Measurements from ENCODE around the gene PTPRN2. TPM values are rescaled to one million over a fixed set of nuclear protein-coding genes. Genes with fewer than 3 reads are reported as not detected.

PTPRN2 gene
- polyA plus RNA-seq, 1 of the 3 experiments (the other 2 are of a cell fraction): 4.0 TPM

DNA sequence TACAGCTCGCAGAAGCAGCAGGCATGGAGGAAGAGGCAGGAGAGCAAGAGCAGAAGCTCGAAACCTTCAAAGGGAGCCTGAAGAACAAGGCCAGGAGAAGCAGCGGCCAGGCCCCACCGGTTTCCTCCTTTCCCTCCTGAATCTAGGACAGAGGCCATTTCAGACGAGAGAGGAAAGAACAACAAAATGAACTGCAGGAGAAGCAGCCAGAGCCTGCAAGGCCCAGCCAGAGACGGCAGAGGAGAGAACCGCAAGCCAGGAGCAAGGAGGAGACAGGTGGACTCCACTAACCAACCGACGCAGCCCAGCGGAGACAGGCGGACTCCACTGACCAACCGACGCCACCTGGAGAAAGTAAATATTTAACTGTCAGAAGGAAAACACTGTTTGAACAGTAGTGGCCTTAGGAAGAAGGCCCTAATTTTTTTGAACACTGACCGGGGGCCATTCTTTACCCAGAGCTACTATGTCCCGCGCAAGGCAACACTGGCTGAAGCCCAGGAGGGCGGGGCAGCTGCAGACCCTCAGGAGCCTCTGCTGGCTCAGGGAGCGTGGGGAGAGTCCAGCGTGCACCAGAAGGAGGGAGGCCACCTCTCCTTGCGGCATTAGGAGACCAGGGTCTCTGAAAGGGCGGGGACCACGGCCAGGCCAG, 559.2 kb downstream of the PTPRN2 start:
- 61% methylated on average over 22 of the region's 22 CpGs for WGBS (ENCODE audit: low lambda C conversion rate)
- Histone ChIP-seq H3K4me1 (ENCODE audit: control insufficient read depth in 1 of 2, insufficient read depth in 2 of 2, low read depth in 1 of 2, low read length in 1 of 2) (peaks cover 0 to 37% of the 10 kb centered on the region in 2 experiments; a peak in 2 of 4 replicates), H4K20me1 (ENCODE audit: insufficient read depth) (no peaks in the 10 kb centered on the region), H3K79me2 (ENCODE audit: insufficient read depth) (no peaks in the 10 kb centered on the region), H3K9ac (no peak overlapping the region), H3K27me3 (ENCODE audit: insufficient read depth) (no peaks in the 10 kb centered on the region), H3K4me2 (no peak overlapping the region), H3F3A (replicated peaks; ENCODE audit: insufficient read depth) (no peaks in the 10 kb centered on the region), H3K27ac (ENCODE audit: low read depth in 2 of 2, low read length in 1 of 2) (no peak overlapping the region), H3K9me2 (no peaks in the 10 kb centered on the region), H3K36me3 (replicated peaks in 1 of 2; ENCODE audit: control insufficient read depth in 1 of 2, insufficient read depth in 2 of 2, low read length in 1 of 2) (no peaks in the 10 kb centered on the region), H2AFZ (ENCODE audit: low read depth) (no peak overlapping the region), H3K4me3 (ENCODE audit: low read depth in 2 of 2, low read length in 1 of 2) (no peak overlapping the region), H3K9me3 (peaks cover 11% of the 10 kb centered on the region; the same call in 1 of the 2 replicates)
- ChIA-PET POLR2A (no interaction called here), CTCF (no interaction called here)
- no peak for DNase-seq
- TF ChIP-seq SIN3A (IDR thresholded peaks at IDR 0.05; ENCODE audit: borderline replicate concordance, low read depth, low read length): no peak
- no peak for TF ChIP-seq GATA2 (CRISPR knock-in tag; IDR thresholded peaks at IDR 0.05)
- TF ChIP-seq, protein P1, sequence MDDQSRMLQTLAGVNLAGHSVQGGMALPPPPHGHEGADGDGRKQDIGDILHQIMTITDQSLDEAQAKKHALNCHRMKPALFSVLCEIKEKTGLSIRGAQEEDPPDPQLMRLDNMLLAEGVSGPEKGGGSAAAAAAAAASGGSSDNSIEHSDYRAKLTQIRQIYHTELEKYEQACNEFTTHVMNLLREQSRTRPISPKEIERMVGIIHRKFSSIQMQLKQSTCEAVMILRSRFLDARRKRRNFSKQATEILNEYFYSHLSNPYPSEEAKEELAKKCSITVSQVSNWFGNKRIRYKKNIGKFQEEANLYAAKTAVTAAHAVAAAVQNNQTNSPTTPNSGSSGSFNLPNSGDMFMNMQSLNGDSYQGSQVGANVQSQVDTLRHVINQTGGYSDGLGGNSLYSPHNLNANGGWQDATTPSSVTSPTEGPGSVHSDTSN (IDR thresholded peaks at IDR 0.05): no peak
- TF ChIP-seq, protein P2, sequence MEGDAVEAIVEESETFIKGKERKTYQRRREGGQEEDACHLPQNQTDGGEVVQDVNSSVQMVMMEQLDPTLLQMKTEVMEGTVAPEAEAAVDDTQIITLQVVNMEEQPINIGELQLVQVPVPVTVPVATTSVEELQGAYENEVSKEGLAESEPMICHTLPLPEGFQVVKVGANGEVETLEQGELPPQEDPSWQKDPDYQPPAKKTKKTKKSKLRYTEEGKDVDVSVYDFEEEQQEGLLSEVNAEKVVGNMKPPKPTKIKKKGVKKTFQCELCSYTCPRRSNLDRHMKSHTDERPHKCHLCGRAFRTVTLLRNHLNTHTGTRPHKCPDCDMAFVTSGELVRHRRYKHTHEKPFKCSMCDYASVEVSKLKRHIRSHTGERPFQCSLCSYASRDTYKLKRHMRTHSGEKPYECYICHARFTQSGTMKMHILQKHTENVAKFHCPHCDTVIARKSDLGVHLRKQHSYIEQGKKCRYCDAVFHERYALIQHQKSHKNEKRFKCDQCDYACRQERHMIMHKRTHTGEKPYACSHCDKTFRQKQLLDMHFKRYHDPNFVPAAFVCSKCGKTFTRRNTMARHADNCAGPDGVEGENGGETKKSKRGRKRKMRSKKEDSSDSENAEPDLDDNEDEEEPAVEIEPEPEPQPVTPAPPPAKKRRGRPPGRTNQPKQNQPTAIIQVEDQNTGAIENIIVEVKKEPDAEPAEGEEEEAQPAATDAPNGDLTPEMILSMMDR (IDR thresholded peaks at IDR 0.05): no peak
- no peak for TF ChIP-seq TAF1 (IDR thresholded peaks at IDR 0.05; ENCODE audit: borderline replicate concordance, low read depth, low read length)
- no peak for TF ChIP-seq EZH2phosphoT487 (IDR thresholded peaks at IDR 0.05; ENCODE audit: borderline replicate concordance, low read depth)
- TF ChIP-seq, protein P3, sequence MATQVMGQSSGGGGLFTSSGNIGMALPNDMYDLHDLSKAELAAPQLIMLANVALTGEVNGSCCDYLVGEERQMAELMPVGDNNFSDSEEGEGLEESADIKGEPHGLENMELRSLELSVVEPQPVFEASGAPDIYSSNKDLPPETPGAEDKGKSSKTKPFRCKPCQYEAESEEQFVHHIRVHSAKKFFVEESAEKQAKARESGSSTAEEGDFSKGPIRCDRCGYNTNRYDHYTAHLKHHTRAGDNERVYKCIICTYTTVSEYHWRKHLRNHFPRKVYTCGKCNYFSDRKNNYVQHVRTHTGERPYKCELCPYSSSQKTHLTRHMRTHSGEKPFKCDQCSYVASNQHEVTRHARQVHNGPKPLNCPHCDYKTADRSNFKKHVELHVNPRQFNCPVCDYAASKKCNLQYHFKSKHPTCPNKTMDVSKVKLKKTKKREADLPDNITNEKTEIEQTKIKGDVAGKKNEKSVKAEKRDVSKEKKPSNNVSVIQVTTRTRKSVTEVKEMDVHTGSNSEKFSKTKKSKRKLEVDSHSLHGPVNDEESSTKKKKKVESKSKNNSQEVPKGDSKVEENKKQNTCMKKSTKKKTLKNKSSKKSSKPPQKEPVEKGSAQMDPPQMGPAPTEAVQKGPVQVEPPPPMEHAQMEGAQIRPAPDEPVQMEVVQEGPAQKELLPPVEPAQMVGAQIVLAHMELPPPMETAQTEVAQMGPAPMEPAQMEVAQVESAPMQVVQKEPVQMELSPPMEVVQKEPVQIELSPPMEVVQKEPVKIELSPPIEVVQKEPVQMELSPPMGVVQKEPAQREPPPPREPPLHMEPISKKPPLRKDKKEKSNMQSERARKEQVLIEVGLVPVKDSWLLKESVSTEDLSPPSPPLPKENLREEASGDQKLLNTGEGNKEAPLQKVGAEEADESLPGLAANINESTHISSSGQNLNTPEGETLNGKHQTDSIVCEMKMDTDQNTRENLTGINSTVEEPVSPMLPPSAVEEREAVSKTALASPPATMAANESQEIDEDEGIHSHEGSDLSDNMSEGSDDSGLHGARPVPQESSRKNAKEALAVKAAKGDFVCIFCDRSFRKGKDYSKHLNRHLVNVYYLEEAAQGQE (IDR thresholded peaks at IDR 0.05; ENCODE audit: low read depth, low read length): no peak
- TF ChIP-seq, protein P4, sequence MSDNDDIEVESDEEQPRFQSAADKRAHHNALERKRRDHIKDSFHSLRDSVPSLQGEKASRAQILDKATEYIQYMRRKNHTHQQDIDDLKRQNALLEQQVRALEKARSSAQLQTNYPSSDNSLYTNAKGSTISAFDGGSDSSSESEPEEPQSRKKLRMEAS (IDR thresholded peaks at IDR 0.05; ENCODE audit: low read depth): no peak
- TF ChIP-seq, protein P5, sequence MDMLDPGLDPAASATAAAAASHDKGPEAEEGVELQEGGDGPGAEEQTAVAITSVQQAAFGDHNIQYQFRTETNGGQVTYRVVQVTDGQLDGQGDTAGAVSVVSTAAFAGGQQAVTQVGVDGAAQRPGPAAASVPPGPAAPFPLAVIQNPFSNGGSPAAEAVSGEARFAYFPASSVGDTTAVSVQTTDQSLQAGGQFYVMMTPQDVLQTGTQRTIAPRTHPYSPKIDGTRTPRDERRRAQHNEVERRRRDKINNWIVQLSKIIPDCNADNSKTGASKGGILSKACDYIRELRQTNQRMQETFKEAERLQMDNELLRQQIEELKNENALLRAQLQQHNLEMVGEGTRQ (IDR thresholded peaks at IDR 0.05; ENCODE audit: borderline replicate concordance, low read depth, low read length): no peak
- TF ChIP-seq RAD21 (IDR thresholded peaks at IDR 0.05; ENCODE audit: low read length): no peak
- no peak for TF ChIP-seq TCF12 (IDR thresholded peaks at IDR 0.05)
- no peak for TF ChIP-seq JUND (IDR thresholded peaks at IDR 0.05)
- TF ChIP-seq RXRA (IDR thresholded peaks at IDR 0.05; ENCODE audit: borderline replicate concordance, low read depth): no peak
- no peak for TF ChIP-seq RCOR1 (IDR thresholded peaks at IDR 0.05; ENCODE audit: low read length)
